ENCODE data around the gene KCNH8.

GRCh38 chr3:19273091-19273490 lies 124.8 kb downstream of the KCNH8 start:
- TF ChIP-seq CTCF (IDR thresholded peaks at IDR 0.05; ENCODE audit: low read depth, low read length, poor library complexity, severe bottlenecking) (no peak), EZH2phosphoT487 (IDR thresholded peaks at IDR 0.05; ENCODE audit: borderline replicate concordance, low read length) (no peak)

Data from DOHH2 (cell line).